Kidney (tissue), 14 donors: ENCODE data around the gene PEBP1. TPM values are rescaled to one million over a fixed set of nuclear protein-coding genes. Genes with fewer than 3 reads are reported as not detected.

Experiments
- DNase-seq, 5 donors: peaks; one replicate each; pipeline ENCODE4 v3.0.0-alpha.2; 2013 to 2020
- FAIRE-seq: peaks from 2 replicates; lab custom pipeline; 2012; peaks lifted over from hg19 to GRCh38; lab: Jason Lieb, UNC
- H3K27ac ChIP-seq, 2 donors: one replicate each; pipeline ENCODE4 v1.7.0; 2013; ENCODE audit warnings: low read depth in 2 of 2, low read length in 2 of 2, inconsistent platforms in 1 of 2
- H3K27me3 ChIP-seq: one replicate; pipeline ENCODE4 v1.7.1; 2013; ENCODE audit warnings: low read length, inconsistent platforms; ENCODE audit not compliant: control insufficient read depth, insufficient read depth
- H3K36me3 ChIP-seq, 3 donors: one replicate each; pipeline versions ENCODE4 v1.7.0 to v1.7.1; 2013; ENCODE audit warnings: low read length in 3 of 3, control low read depth in 1 of 3, inconsistent platforms in 1 of 3; ENCODE audit not compliant: insufficient read depth in 3 of 3, control insufficient read depth in 2 of 3
- H3K4me1 ChIP-seq, 3 donors: one replicate each; pipeline versions ENCODE4 v1.7.0 to v1.7.1; 2013; ENCODE audit warnings: low read length in 3 of 3, inconsistent platforms in 1 of 3, low read depth in 1 of 3; ENCODE audit not compliant: control insufficient read depth in 2 of 3, insufficient read depth in 2 of 3
- H3K4me3 ChIP-seq, 3 donors: one replicate each; pipeline versions ENCODE4 v1.7.0 to v1.8.1; 2013; ENCODE audit warnings: low read length in 3 of 3, control low read depth in 1 of 3, inconsistent platforms in 1 of 3
- H3K9ac ChIP-seq, 3 donors: one replicate each; pipeline versions ENCODE4 v1.7.0 to v1.7.1; 2013; ENCODE audit warnings: low read length in 3 of 3, control low read depth in 1 of 3, inconsistent platforms in 1 of 3
- H3K9me3 ChIP-seq, 3 donors: one replicate each; pipeline versions ENCODE4 v1.7.0 to v1.7.1; 2013; ENCODE audit warnings: low read length in 3 of 3, control low read depth in 1 of 3, inconsistent platforms in 1 of 3; ENCODE audit not compliant: control insufficient read depth in 2 of 3, insufficient read depth in 1 of 3
- intact Hi-C: fragments of 100-400 bp; cut with DNase I; formaldehyde crosslinking; loops from one replicate; pipeline ENCODE4 v1.11.1; 2022
- polyA plus RNA-seq: library from polyadenylated mRNA; stranded (reverse); fragments of 350-450 nt; fragmentation: Illumina TruSeq; extraction: RNeasy Lipid Tissue Mini Kit (QIAGEN cat#74804); gene quantifications from one replicate; pipeline ENCODE4 v1.2.3, GENCODE V29; 2014; ENCODE audit warnings: low read depth, low replicate concordance; ENCODE audit not compliant: insufficient read depth
- total RNA-seq: library from RNA; stranded (reverse); fragmentation: NEBNext Ultra II Directional; extraction: Animal tissue kit (Norgen Biotek cat#: 25700); gene quantifications from one replicate; pipeline ENCODE4 v1.2.1, GENCODE V29; 2021
- TF ChIP-seq, protein P1 (sequence below): IDR thresholded peaks from 3 replicates; pipeline ENCODE4 v1.5.1; 2012; ENCODE audit warnings: mild to moderate bottlenecking, moderate library complexity, borderline replicate concordance; ENCODE audit not compliant: insufficient read depth; ENCODE audit errors: extremely low read depth
- donor health status: control.
- donor health status: control.
- donor health status: control.
- donor health status: control.
- donor health status: control.
- donor health status: DM: yes; HTN: yes; CAD: no.
- donor health status: Normal renal cell carcinoma (clear cell type).

The PEBP1 gene
- total and polyA plus RNA-seq, 2 donors from 2014 or later, result 321 to 1,168 TPM

GRCh38 chr12:118190266-118190665 lies 54.3 kb downstream of the PEBP1 start:
- intact Hi-C loops, result no loop called here
- Histone ChIP-seq H3K9me3 (no peaks in the 10 kb centered on the region), H3K9ac (peak overlapping the region; percentile 12 to 73 (median 41)), H3K4me1 (peaks cover 0 to 19% (median 8%) of the 10 kb centered on the region in 3 donors), H3K27me3 (no peaks in the 10 kb centered on the region), H3K36me3 (no peaks in the 10 kb centered on the region), H3K27ac (peak overlapping the region; percentile 52 to 83), H3K4me3 (peak overlapping the region; percentile 42 to 59 (median 42))
- FAIRE-seq, result no peak
- DNase-seq, result peak in 3 of 5 donors; percentile 11 to 60 (median 58)
- TF ChIP-seq, protein P1, sequence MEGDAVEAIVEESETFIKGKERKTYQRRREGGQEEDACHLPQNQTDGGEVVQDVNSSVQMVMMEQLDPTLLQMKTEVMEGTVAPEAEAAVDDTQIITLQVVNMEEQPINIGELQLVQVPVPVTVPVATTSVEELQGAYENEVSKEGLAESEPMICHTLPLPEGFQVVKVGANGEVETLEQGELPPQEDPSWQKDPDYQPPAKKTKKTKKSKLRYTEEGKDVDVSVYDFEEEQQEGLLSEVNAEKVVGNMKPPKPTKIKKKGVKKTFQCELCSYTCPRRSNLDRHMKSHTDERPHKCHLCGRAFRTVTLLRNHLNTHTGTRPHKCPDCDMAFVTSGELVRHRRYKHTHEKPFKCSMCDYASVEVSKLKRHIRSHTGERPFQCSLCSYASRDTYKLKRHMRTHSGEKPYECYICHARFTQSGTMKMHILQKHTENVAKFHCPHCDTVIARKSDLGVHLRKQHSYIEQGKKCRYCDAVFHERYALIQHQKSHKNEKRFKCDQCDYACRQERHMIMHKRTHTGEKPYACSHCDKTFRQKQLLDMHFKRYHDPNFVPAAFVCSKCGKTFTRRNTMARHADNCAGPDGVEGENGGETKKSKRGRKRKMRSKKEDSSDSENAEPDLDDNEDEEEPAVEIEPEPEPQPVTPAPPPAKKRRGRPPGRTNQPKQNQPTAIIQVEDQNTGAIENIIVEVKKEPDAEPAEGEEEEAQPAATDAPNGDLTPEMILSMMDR, result no peak

GRCh38 chr12:118193477-118193876 lies 57.6 kb downstream of the PEBP1 start:
- H3K9ac ChIP-seq, result no peak overlapping the region
- TF ChIP-seq, protein P1, result no peak
- H3K4me1 ChIP-seq, result peaks cover 0 to 6% (median 5%) of the 10 kb centered on the region in 3 donors
- FAIRE-seq, result no peak
- H3K27me3 ChIP-seq, result no peaks in the 10 kb centered on the region
- intact Hi-C loops, result no loop called here
- no peak overlapping the region for H3K27ac ChIP-seq
- H3K9me3 ChIP-seq, result no peaks in the 10 kb centered on the region
- peaks cover 0 to 3% (median under 1%) of the 10 kb centered on the region in 3 donors for H3K36me3 ChIP-seq
- DNase-seq, result no peak
- no peak overlapping the region for H3K4me3 ChIP-seq

DNA sequence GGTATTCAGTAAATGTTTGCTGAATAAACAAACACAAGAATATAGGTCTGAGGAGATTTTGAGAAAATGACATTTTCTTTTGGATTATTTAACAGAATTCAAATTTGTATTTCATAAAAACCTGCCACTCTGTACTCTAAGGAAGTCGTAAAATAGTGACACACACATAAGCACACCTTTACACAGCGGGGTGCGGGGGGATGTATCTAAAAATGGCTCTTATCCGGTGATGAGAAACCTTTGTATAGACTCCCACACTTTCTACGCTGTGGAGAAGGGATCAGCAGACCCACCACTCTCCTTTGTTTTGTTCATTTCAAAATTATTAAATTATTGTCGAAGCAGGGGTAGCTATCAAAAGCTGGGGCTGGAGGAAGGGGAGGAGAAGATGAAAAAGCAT lies 58.0 kb downstream of the PEBP1 start:
- Histone ChIP-seq H3K9ac (no peak overlapping the region), H3K27me3 (no peaks in the 10 kb centered on the region), H3K4me3 (no peak overlapping the region), H3K27ac (no peak overlapping the region), H3K36me3 (peaks cover 0 to 6% (median 5%) of the 10 kb centered on the region in 3 donors), H3K4me1 (peaks cover 0 to 1% (median 1%) of the 10 kb centered on the region in 3 donors), H3K9me3 (no peaks in the 10 kb centered on the region)
- intact Hi-C loops, result no loop called here
- FAIRE-seq, result no peak
- TF ChIP-seq, protein P1, result no peak
- DNase-seq, result no peak

Other genes with a start within 250 kb of the PEBP1 start
- gene KSR2, start 167.1 kb upstream of the PEBP1 start, total RNA-seq, result 2.9 TPM
- 0.34 TPM for gene KSR2, start 167.1 kb upstream of the PEBP1 start, polyA plus RNA-seq
- gene RFC5, start 119.4 kb upstream of the PEBP1 start, total RNA-seq, result 13.0 TPM
- gene RFC5, start 119.4 kb upstream of the PEBP1 start, polyA plus RNA-seq, result 7.0 TPM
- 72.5 TPM for gene WSB2, start 74.9 kb upstream of the PEBP1 start, total RNA-seq
- 48.8 TPM for gene WSB2, start 74.9 kb upstream of the PEBP1 start, polyA plus RNA-seq
- 26.1 TPM for gene VSIG10, start 32.1 kb upstream of the PEBP1 start, total RNA-seq
- 15.8 TPM for gene VSIG10, start 32.1 kb upstream of the PEBP1 start, polyA plus RNA-seq
- 36.1 TPM for gene TAOK3, start 236.8 kb downstream of the PEBP1 start, total RNA-seq
- gene TAOK3, start 236.8 kb downstream of the PEBP1 start, polyA plus RNA-seq, result 14.0 TPM
- 29.0 TPM for gene SUDS3, start 240.4 kb downstream of the PEBP1 start, total RNA-seq
- gene SUDS3, start 240.4 kb downstream of the PEBP1 start, polyA plus RNA-seq, result 14.9 TPM